HepG2 (cell line): Measurements from ENCODE around the gene NPBWR2. TPM values are rescaled to one million over a fixed set of nuclear protein-coding genes. Genes with fewer than 3 reads are reported as not detected.

Experiments
- E2F5 ChIP-seq: sonication (generic); formaldehyde crosslinking; conservative IDR thresholded peaks from 2 replicates; pipeline ENCODE4 v1.4.0; 2020; ENCODE audit warnings: missing genetic modification reagents
- MAFF ChIP-seq: IDR thresholded peaks from 2 replicates; pipeline ENCODE4 v1.6.1; 2011; ENCODE audit warnings: low read depth, low read length, improper control_type of control experiment
- MED13 ChIP-seq: sonication (generic); formaldehyde crosslinking; IDR thresholded peaks from 2 replicates; pipeline ENCODE4 v1.5.0; 2020; ENCODE audit warnings: missing genetic modification reagents
- PRDM10 ChIP-seq: sonication (generic); formaldehyde crosslinking; IDR thresholded peaks from 2 replicates; pipeline ENCODE4 v1.4.0; 2020; ENCODE audit warnings: low read depth, missing genetic modification reagents
- U2AF2 ChIP-seq: fragments of 200-400 bp; formaldehyde crosslinking; IDR thresholded peaks from 2 replicates; pipeline ENCODE4 v1.6.1; 2017; ENCODE audit warnings: low read depth, mild to moderate bottlenecking, low read length
- ZNF260 ChIP-seq: sonication (generic); formaldehyde crosslinking; IDR thresholded peaks from 2 replicates; pipeline ENCODE4 v1.4.0; 2020; ENCODE audit warnings: missing genetic modification reagents, low read depth, mild to moderate bottlenecking, borderline replicate concordance
- ZNF430 ChIP-seq: sonication (generic); formaldehyde crosslinking; IDR thresholded peaks from 2 replicates; pipeline ENCODE4 v1.9.0; 2021; ENCODE audit warnings: mild to moderate bottlenecking, missing genetic modification reagents
- ZNF44 ChIP-seq: sonication (generic); formaldehyde crosslinking; IDR thresholded peaks from 2 replicates; pipeline ENCODE4 v1.5.1; 2020; ENCODE audit warnings: mild to moderate bottlenecking, missing genetic modification reagents
- polyA plus RNA-seq, 8 experiments: library from polyadenylated mRNA; depleted of rRNA in 3 of 8; stranded (reverse) in 7 of 8; unstranded in 1 of 8; fragments of >200 nt; fragmentation: Illumina TruSeq in 4 of 8; extraction: Trizol in 4 of 8; gene quantifications; 2 replicates each; pipeline versions ENCODE4 v1.2.1 to v1.2.3, GENCODE V29; 2011 to 2016; ENCODE audit warnings: low read depth in 4 of 8, missing spikeins in 1 of 8, mixed read lengths in 1 of 8; ENCODE audit not compliant: insufficient read depth in 1 of 8
- total RNA-seq, 5 experiments: library from RNA; depleted of rRNA; stranded (reverse); fragments of >200 nt; fragmentation: Illumina TruSeq; extraction: Trizol; gene quantifications; 2 replicates each; pipeline ENCODE4 v1.2.3, GENCODE V29; 2016; ENCODE audit warnings: low read depth in 1 of 5
- TF ChIP-seq, protein P1 (sequence below): sonication (generic); formaldehyde crosslinking; IDR thresholded peaks from 2 replicates; pipeline ENCODE4 v1.4.0; 2020; ENCODE audit warnings: missing genetic modification reagents, borderline replicate concordance
- TF ChIP-seq, protein P2 (sequence below): sonication (generic); formaldehyde crosslinking; IDR thresholded peaks from 2 replicates; pipeline ENCODE4 v1.4.0; 2020; ENCODE audit warnings: mild to moderate bottlenecking, missing genetic modification reagents
- TF ChIP-seq, protein P3 (sequence below): sonication (generic); formaldehyde crosslinking; IDR thresholded peaks from 2 replicates; pipeline ENCODE4 v1.4.0; 2020; ENCODE audit warnings: mild to moderate bottlenecking, missing genetic modification reagents
- TF ChIP-seq, protein P4 (sequence below): sonication (generic); formaldehyde crosslinking; IDR thresholded peaks from 2 replicates; pipeline ENCODE4 v1.8.1; 2023; ENCODE audit warnings: mild to moderate bottlenecking, moderate library complexity, missing genetic modification reagents

NPBWR2 gene
- total and polyA plus RNA-seq, 2 of the 13 experiments (the other 11 are each of a cell fraction or from before 2014, with no cell fraction given): not detected

GRCh38 chr20:64065062-64065973 is 42.0 kb downstream of the NPBWR2 start (continued):
- TF ChIP-seq U2AF2 (no peak), ZNF44 (CRISPR knock-in tag) (no peak; the same call in 1 of the 2 replicates), MED13 (no peak), PRDM10 (CRISPR knock-in tag) (no peak), E2F5 (CRISPR knock-in tag) (0 out of 2 replicates have a peak, but pooled peaks have one; percentile 37), MAFF (no peak), ZNF430 (peak; percentile 93), ZNF260 (CRISPR knock-in tag) (no peak)
- TF ChIP-seq, protein P1, sequence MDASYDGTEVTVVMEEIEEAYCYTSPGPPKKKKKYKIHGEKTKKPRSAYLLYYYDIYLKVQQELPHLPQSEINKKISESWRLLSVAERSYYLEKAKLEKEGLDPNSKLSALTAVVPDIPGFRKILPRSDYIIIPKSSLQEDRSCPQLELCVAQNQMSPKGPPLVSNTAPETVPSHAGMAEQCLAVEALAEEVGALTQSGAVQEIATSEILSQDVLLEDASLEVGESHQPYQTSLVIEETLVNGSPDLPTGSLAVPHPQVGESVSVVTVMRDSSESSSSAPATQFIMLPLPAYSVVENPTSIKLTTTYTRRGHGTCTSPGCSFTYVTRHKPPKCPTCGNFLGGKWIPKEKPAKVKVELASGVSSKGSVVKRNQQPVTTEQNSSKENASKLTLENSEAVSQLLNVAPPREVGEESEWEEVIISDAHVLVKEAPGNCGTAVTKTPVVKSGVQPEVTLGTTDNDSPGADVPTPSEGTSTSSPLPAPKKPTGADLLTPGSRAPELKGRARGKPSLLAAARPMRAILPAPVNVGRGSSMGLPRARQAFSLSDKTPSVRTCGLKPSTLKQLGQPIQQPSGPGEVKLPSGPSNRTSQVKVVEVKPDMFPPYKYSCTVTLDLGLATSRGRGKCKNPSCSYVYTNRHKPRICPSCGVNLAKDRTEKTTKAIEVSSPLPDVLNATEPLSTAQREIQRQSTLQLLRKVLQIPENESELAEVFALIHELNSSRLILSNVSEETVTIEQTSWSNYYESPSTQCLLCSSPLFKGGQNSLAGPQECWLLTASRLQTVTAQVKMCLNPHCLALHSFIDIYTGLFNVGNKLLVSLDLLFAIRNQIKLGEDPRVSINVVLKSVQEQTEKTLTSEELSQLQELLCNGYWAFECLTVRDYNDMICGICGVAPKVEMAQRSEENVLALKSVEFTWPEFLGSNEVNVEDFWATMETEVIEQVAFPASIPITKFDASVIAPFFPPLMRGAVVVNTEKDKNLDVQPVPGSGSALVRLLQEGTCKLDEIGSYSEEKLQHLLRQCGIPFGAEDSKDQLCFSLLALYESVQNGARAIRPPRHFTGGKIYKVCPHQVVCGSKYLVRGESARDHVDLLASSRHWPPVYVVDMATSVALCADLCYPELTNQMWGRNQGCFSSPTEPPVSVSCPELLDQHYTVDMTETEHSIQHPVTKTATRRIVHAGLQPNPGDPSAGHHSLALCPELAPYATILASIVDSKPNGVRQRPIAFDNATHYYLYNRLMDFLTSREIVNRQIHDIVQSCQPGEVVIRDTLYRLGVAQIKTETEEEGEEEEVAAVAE (CRISPR knock-in tag): peak; percentile 26; the same call in 1 of the 2 replicates
- TF ChIP-seq, protein P2, sequence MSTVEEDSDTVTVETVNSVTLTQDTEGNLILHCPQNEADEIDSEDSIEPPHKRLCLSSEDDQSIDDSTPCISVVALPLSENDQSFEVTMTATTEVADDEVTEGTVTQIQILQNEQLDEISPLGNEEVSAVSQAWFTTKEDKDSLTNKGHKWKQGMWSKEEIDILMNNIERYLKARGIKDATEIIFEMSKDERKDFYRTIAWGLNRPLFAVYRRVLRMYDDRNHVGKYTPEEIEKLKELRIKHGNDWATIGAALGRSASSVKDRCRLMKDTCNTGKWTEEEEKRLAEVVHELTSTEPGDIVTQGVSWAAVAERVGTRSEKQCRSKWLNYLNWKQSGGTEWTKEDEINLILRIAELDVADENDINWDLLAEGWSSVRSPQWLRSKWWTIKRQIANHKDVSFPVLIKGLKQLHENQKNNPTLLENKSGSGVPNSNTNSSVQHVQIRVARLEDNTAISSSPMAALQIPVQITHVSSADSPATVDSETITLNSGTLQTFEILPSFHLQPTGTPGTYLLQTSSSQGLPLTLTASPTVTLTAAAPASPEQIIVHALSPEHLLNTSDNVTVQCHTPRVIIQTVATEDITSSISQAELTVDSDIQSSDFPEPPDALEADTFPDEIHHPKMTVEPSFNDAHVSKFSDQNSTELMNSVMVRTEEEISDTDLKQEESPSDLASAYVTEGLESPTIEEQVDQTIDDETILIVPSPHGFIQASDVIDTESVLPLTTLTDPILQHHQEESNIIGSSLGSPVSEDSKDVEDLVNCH (CRISPR knock-in tag): 0 out of 2 replicates have a peak, but pooled peaks have one; percentile 83
- TF ChIP-seq, protein P3, sequence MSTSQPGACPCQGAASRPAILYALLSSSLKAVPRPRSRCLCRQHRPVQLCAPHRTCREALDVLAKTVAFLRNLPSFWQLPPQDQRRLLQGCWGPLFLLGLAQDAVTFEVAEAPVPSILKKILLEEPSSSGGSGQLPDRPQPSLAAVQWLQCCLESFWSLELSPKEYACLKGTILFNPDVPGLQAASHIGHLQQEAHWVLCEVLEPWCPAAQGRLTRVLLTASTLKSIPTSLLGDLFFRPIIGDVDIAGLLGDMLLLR (CRISPR knock-in tag): peak; percentile 51; the same call in 1 of the 2 replicates
- TF ChIP-seq, protein P4, sequence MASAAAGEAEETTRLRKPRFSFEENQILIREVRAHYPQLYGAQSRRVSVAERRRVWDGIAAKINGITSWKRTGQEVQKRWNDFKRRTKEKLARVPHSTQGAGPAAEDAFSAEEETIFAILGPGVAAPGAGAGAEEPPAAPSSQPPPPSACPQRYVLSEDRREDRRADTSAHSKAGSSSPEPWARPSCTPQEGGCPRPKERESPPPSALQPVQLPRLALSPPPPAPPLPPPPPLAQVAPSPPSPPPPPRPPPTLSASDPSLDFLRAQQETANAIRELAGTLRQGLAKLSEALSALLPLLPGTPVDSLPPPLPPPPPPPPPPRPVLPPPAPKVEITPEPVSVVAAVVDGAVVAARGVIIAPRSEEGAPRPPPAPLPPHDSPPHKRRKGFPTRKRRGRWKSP: no peak
